DMS79 treated with DMSO at 0.1 percent for 48 hours (cell line): ENCODE results near the gene KLHL29.

Experiments
- DNase-seq: peaks from one replicate; lab custom pipeline; 2025; lab: John Stamatoyannopoulos, UW

Gene KLHL29

GRCh38 chr2:23397478-23397877 lies 12.5 kb downstream of the KLHL29 start:
- DNase-seq: no peak

GRCh38 chr2:23399674-23400261 lies 14.8 kb downstream of the KLHL29 start:
- DNase-seq: no peak

- no peak for DNase-seq
These were observed 15.7 kb downstream of the KLHL29 start for GRCh38 chr2:23400703-23401102.

GRCh38 chr2:23401427-23402204 lies 16.6 kb downstream of the KLHL29 start:
- no peak for DNase-seq

GRCh38 chr2:23402205-23402740 lies 17.3 kb downstream of the KLHL29 start:
- no peak for DNase-seq

- peak; percentile 76 for DNase-seq
These were observed 19.4 kb downstream of the KLHL29 start for GRCh38 chr2:23404426-23404825.

- DNase-seq: no peak
These were observed 24.3 kb downstream of the KLHL29 start for GRCh38 chr2:23409248-23409647.

- DNase-seq: no peak
These were observed 25.6 kb downstream of the KLHL29 start for GRCh38 chr2:23410596-23410995.

GRCh38 chr2:23411752-23412431 lies 26.9 kb downstream of the KLHL29 start:
- DNase-seq: no peak

GRCh38 chr2:23412556-23413155 lies 27.7 kb downstream of the KLHL29 start:
- DNase-seq: no peak

- no peak for DNase-seq
These were observed 28.7 kb downstream of the KLHL29 start for GRCh38 chr2:23413641-23414040.

GRCh38 chr2:23414106-23414505 lies 29.1 kb downstream of the KLHL29 start:
- no peak for DNase-seq

GRCh38 chr2:23414871-23415270 lies 29.9 kb downstream of the KLHL29 start:
- no peak for DNase-seq

GRCh38 chr2:23417310-23417709 lies 32.3 kb downstream of the KLHL29 start:
- no peak for DNase-seq

- no peak for DNase-seq
These were observed 33.1 kb downstream of the KLHL29 start for GRCh38 chr2:23418056-23418455.

- no peak for DNase-seq
These were observed 33.5 kb downstream of the KLHL29 start for GRCh38 chr2:23418461-23418911.

GRCh38 chr2:23419171-23420090 lies 34.5 kb downstream of the KLHL29 start:
- no peak for DNase-seq

GRCh38 chr2:23420091-23420839 lies 35.3 kb downstream of the KLHL29 start:
- DNase-seq: no peak

- no peak for DNase-seq
These were observed 36.0 kb downstream of the KLHL29 start for GRCh38 chr2:23420840-23421476.
